Measurements from ENCODE around the gene SRGAP3.

The SRGAP3 gene

DNA sequence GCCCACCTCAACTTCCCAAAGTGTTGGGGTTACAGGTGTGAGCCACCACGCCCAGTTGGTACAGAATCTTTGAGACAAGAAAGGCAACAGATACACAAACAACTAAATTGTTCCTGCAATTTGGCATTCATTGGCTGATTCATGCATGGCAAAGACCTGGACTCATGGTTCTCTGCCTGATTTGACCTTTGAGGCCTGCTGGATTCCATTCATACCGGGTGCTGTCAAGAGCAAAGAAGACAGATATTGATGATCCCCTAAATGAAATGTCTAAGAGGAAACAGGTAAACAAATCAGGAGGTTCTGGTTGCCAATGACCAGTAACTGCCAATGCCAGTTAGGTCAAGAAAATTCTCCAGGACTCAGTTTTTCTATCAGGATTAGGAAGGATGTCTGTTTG is 242.2 kb downstream of the SRGAP3 start:
- no peak for DNase-seq

DNA sequence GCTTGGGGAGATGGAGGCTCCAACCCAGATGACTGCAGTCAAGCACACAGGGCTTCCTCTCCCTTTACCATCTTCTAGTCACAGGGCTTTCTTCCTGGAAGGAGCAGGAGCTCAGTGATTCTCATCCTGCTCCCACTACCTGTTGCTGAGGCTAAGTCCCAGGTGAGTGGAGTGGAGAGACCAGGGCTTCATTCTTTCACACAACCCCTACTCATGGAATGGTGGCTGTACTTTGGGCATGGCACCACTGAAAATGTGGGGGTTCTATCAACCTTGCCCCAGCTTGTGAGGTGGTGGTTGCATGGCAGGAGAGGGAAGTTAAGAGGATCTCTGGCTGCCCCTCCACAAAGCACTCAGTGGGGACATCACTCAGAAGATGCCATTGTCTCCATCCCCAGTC is 249.4 kb downstream of the SRGAP3 start:
- DNase-seq, result no peak

DNA sequence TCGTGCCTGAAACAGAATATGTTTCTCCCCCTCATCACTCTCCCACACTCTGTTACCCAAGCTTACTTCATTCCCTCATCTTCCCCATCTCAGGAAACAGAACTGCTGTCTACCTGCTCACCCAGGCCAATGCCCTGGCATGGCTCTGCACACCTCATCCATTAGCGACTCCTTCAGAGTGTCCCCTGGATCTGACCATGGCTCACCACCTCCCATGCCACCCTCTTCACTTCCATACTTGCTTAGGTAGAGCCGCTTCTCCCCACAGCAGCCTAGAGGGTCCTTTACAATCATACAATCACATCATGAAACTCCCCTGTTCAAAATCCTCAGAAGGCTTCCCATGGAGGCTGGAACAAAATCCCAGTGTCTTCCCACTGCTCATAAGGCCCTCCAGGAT is 252.3 kb downstream of the SRGAP3 start:
- DNase-seq, result no peak

DNA sequence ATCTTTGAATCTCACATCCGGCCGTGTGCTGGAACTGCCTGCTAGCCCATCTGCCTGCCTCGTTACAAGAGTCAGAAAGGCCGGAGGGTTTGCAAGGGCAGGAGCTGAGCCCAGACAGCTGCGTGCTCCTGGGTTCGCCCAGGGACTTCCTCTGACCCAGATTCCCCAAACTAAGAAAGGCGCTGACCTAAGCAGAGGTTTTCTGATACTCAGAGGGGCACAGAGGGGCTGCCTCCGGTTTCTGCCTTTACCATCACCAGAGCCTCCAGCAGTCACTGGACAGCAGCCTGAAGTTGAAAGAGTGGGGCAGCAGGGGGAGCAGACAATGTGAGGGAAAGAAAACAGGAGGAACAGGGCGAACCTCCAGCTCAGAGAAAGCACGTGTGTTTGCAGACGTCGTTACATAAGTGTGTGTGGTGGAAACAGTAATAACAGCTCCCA is 252.7 kb downstream of the SRGAP3 start:
- no peak for DNase-seq

DNA sequence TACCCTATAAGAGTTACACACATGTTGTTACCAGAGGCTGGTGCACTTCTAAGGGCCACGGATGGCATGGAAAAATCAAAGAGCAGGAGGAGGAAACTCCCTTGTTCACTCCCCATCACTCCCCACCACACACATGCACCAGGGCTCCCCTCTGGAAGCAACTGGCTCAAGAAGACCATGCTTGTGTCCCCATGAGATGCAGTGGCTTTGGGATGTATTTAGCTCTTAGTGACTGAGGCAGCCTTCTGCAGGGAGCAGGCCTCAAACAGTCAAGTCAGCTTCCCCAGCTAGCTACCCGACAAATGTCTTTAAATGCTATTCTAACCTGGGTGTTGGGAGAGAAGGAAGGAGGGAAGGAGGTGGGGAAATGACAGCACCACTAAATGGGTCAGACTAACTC is 253.2 kb downstream of the SRGAP3 start:
- no peak for DNase-seq

DNA sequence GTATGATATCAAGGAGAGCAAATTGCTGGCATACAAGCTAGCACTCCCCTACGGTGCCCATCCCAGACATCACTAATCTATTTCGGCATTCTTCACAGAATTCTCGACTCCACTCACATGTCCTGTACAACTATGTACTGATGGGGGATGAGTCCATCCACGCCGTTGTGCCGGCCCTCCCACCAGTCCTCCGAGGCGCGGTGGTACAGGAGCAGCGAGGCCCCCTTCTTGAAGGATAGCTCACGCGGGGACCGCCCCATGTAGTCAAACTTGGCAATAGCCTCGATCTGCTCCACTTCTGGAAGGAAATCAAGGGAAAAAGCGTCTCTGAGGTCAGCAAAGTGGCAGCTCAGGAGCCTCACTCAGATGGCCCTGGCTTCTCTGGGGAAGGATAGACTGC is 255.2 kb downstream of the SRGAP3 start:
- DNase-seq, result no peak

DNA sequence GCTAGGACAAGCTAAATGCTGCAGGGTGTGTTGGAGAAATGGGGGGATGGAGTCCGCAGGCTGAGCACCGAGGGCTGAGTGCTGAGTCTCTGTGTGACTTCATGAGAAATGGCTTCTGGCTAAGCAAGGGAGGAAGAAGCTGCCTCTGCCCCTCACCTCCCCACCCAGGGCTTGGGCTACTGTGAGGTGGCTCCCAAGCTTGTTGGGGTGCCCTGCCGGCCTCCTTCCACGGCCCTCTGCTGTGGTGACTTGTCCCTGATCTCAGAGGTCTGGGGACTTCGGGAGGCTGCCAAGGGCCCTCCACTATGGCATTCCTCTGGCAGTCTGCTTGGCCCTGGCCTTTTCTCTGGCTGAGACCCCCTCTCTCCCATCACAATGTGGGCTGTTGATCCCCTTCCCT is 256.1 kb downstream of the SRGAP3 start:
- DNase-seq, result no peak

DNA sequence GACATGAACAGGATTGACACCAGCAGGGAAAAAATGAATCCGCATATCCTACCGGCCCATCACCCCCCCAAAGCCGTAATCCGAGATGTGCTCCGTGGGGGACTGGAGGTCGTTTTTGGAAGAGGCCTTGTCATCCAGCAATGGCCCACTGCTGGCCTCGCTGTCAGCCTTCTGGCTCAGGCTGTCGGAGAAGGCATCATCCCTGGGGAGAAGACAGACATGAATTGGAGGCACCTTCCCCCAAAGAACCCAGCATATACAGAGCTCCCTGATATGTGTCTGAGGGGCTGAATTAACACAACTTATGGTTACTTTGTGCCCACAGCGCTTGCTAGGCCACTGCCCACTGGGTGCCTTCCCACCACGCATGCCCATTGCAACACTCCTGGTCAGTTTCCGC is 256.6 kb downstream of the SRGAP3 start:
- DNase-seq, result no peak

DNA sequence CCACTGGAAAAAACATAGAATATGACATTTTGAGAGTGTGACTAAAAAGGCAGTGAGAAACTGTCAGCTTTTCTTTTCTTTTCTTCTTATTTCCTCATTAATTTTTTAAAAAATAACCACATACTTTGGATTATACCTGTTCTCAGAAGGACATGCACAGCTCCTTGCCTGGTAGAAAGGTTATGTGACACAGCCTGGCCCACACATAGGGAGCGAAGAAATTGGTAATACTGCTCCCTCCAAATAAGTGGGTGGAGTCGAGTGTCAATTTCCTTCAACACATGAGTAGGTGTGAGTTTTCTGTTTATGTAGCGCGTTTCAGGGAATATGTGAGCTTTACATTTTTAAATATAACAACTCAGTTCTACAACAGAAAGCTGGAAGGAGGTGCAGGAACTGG is 257.2 kb downstream of the SRGAP3 start:
- DNase-seq, result no peak

DNA sequence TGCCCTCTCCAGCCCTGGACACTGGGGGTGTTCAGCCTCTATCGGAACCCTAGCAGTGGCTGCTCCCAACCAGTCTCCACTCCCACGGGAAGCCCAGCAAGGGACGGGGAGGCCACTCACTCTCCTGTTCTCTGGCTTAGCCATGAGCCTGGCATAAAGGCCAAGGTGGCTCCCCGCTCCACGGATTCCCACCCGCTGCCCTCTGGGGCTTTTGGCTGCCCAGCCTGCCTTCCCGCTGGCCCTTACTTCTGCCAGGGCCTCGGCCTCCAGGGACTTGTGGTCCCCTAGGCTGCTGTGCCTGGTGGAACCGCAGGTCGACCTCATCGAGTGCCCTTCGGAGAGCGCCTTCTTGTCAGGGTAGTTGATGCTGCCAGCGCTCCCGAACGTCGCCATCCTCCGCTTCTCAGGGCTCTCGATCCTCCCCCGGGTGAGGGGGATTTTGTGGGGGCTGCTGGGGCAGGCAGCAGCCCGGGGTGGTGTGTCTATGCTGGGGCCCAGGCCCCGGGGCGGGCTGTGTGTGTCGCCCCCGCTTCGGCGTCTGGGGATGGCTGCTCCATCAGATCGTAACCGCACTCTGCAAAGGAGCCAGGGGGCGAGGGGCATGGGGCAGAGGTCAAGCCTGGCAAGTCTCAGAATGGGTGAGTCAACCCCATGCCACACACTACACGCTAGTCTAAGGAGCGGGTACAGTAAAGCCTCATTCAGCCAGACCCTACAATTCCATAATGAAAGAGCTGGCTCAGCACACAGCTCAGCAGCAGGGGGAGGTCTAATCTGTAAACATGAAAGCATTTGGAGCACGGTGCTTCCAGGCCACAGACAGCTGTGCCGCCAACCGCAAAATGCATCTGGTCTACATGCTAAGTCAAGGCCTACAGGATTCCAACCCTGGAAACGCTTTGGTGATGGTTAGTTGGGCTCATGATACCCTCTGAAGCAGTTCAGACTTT is 258.9 kb downstream of the SRGAP3 start:
- no peak for DNase-seq

DNA sequence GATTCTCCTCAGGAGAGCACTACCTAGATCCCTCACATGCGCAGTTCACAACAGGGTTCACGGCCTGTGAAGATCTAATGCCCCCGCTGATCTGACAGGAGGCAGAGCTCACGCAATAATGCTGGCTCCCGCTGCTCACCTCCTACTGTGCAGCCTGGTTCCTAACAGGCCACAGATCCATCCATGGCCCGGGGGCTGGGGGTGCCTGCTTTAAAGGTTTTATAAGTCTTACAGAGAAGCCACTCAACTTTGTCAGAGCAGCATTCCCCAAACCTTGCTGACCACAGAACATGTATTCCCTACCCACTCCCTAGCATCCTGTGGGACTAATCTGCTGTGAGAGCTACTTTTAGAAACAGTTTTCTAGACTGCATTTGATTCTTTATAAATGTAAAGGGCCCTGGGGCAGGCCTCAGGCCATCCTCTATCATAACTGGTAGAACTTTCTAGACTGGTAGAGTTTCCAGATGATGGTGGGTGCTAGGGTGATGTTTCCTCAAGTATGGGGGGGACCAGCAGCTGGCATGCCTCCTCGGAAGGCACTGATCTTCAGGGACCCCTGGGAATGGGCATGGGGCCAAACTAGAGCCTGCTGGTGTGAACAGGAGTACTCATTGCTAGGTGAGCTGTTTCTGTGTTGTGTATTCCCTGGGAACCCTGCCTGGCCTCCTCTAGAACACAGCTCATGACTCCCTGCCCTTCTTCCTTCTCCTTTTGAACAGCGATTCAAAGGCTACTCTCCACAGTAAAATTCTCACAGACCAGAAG is 260.5 kb downstream of the SRGAP3 start:
- DNase-seq, result no peak

DNA sequence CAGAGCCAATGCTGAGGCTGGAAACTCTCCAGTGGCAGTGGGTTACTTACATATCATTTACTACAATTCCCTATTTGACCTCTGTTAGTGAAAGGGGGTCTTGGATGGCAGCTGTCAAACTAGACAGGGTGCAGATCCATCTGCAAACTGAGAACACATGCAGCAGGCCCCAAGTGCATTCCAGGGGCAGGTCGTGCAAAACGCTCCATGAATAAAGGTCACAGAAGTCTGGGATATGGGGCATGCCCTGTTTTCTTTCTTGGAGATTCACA is 261.1 kb downstream of the SRGAP3 start:
- no peak for DNase-seq

DNA sequence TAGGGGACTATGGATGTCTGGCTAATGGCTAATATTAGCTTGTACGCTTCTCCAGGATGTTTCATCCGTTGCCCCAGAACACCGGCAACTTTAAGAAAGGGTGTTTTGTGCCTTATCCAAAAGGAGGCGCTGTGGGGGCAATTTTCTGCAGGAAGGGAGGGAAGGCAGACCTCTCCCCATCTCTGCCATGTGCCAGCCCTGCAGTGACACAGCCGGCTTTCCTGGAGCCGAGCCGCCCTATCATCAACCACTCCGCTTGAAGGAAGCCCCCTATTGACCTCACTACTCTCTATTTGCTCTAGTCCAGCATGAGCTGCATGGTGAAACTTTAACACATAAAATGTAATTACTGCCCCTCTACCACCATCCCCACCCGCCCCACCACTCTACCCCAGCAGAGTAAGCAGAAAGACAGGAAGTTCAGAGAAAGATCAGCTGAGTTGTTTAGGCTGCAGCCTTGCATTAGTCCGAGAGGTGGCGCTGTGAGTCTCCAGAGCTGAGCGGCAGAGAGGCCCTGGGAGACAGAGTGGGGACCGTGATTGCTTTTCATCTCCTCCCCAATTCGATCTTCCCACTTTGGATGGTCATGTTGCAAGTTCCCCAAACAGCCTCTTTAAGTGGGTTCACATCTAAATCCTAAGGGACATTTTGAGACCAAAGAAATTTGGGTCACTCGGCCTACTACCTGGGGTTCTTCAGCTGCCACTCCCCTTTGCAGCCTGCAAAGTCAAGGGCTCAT is 261.6 kb downstream of the SRGAP3 start:
- no peak for DNase-seq

DNA sequence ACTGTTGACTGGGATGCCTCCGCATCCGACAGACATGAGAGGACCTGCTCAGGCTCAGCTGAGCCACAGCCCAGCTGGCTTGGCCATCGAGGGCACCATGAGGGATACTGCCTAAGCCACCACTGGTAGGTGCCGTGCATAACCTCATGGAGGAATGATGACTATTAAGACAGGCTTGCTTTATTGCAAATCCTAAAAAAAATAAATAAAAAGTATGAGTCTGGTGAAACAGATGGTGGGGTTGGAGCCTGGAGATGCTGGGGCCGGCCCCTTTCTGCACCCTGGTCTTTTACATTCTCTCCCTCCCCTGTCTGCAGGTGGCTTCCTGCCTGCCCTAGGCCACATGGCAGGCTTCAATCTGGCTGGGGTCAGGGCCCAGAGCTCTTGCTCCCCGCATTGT is 262.2 kb downstream of the SRGAP3 start:
- DNase-seq, result no peak

DNA sequence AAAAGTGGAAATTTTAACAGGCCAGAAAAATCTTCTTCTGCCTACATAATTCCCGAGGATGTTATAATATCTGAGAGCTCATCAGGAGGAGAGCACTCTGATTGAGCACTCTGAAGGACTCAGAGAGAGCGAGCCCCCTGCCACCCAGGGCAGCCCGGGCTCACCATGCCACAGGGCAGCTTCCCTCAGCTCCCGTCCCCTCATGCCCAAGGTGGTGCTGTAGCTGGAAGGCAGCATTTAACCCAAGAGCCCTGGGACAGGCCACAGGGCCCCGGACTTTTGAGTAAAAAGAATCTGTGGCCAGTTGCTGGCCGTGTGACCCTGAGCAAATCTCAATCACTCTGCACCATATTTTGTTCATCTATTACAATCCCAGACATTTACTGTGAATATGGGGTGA is 262.7 kb downstream of the SRGAP3 start:
- DNase-seq, result no peak

DNA sequence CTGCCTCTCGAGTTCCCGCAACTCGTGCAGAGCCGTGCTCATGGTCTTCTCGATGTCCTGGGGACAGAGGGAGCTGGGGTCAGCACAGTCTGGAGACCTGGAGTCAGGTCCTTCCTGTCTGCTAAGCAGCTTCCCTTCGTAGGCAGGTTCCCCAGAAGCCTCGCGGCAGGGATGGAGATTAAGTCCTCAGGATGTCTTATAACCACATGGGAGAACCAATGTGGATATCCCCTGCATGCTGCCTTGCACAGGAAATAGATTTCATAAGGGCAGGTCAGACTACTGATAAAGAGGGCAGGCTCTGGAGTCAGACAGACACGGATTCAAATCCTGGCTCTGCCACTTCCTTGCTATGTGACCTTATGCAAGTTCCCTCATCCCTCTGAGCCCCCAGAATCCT is 263.6 kb downstream of the SRGAP3 start:
- no peak for DNase-seq

DNA sequence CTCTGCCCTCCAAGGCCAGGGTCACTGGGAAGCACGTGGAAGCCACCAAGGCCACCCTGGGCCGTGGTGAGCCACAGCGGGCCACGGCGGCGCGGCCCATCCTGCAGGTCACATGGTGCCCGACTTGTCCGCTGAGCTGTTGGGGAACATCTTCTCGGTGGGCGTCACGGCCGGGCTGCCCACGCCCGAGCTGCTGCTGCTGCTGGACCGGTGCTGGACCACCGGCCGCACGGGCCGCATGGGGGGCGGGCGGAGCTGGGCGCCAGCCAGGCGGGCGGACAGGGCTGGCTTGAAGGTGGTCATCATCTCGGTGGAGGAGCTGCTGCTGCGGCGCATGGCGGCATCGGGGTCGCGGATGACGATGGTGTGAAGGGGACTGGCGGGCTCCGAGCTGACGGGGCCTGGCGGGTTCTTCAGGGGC is 264.0 kb downstream of the SRGAP3 start:
- no peak for DNase-seq

DNA sequence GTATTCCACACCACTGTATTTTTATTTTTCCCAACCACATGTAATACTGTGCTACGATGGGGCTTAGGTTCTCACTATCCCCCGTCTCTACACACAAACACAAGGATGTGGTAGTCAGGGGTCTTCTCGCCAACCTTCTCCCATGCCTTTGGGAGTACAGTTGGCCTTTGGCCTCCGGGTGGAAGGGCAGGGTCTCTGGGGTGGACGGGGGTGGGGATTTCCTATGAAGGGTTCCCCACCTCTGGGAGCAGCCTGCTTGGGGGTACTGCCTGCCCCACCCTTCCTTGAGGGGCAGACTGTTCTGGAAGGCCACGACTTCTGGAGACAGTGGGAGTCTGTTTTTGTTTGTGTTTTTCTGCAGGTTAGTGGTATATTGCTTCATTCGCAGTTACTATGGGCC is 264.9 kb downstream of the SRGAP3 start:
- no peak for DNase-seq

DNA sequence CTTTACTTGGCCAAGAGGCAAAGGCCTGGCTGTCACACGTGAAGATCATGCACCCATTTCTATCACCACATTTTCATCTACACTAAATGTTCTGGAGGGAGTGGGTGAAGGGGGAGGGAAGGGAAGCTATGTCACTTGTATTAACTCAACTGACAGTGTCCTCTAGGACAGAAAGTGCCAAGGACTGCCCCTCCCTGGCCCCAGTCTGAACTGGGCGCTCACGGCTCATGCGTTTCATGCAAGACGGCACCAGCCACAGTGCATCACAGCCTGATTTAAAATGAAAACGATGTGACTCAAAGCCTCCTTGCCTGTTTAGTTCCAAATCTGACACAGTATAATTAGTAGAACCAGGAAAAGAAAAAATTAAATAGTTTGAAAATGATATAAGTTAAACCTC is 265.4 kb downstream of the SRGAP3 start:
- no peak for DNase-seq

DNA sequence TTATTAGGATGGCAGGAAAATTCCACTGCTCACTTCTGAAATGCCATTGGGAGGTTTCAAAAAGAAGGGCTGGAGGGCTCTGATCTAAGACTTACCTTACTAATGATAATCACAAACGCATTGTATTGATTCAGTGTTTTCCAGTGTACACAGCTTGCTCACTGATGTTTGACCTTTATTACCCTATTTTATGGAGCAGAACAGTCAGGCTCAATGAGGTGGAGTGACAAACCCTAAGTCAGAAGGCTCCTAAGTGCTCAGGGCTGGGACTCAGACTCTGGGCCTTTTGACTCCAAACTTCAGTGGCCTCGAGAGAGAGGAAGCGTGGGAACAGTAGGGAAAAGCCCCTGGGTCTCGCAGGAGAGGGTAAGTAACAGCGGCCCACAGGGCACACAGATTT is 265.9 kb downstream of the SRGAP3 start:
- no peak for DNase-seq

DNA sequence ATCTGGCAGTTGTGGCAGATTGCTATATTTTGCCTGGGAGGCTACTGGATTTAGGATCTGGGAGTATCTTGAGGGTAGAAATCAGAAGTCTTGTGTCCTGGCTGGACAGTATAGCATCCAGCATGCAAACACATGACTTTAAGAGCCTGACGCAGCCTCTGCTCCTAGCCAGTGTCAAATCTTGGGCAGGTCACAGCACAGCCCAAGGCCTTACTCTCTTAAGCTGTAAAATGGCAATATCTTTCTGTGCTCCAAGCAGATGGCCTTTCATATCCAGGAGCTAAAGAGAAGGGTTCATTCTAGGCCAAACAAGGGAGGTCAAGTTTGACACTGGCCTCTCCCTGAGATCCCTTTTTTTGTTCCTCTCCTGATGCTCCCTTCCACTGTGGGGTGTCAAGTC is 266.4 kb downstream of the SRGAP3 start:
- no peak for DNase-seq

DNA sequence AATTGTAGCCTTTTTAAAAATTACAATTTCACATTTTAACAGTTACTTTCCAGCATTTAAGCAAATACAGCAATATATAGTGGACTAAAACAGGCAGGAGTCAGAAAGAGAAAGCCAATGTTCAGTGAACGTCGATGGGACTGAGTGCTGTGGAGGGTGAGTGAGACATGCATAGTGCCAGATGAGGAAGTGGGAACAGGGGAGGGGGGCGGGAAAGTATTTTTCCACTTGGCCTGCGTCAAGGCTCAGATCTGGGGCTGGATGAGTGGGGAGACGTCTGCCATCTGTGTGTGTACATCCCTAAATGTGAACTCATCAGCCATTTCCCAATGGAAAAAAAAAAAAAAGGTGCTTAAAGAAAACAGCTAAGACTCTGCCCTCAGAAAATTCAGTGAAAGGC is 266.9 kb downstream of the SRGAP3 start:
- DNase-seq, result no peak

DNA sequence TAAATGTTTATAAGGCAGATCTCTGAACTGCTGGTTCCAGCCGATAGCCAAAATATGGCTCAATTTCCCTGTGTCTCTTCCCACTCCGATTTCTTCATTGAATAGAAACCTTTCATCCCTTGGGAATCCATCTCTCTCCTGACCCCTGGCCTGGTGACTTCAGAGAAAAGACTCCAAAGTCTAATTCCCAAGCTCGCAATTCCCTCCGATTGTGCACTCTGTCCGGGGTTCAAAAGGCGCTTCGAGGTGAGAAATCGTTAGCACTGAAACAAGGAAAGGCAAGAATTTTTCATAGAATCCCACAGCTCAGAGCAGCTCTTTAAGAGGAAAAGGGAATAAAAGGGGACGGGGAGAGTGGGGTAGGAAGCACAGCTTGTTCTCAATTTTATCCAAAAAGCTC is 267.7 kb downstream of the SRGAP3 start:
- no peak for DNase-seq

DNA sequence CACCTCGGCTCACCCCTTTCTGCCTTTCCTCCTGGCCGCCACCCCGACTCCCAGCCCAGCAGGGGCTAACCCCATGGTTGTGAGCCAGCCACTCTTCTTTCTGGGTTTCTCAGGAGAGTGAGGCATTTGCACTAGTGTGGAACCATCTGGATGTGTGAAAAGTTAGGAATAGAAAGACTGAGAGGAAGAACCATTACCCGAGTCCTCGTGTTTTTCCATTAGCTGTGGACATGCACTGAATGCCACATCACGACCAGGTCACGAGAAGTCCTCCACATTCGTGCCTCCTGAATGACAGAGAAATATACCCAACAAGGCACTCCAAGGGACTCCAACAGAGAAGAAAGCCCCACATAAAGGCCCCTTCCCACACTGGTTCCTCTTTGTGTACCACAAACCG is 268.1 kb downstream of the SRGAP3 start:
- no peak for DNase-seq
